ENCODE results near the gene FIGNL2.

Gene FIGNL2

GRCh38 chr12:51886021-51886710 lies 37.6 kb upstream of the FIGNL2 start:
- no peak for TF ChIP-seq GATA2 (IDR thresholded peaks at IDR 0.05; ENCODE audit: low read depth, low read length)
- no peak for TF ChIP-seq GATA3 (IDR thresholded peaks at IDR 0.05; ENCODE audit: low read depth, low read length)

- TF ChIP-seq GATA3 (IDR thresholded peaks at IDR 0.05; ENCODE audit: low read depth, low read length) (no peak), GATA2 (IDR thresholded peaks at IDR 0.05; ENCODE audit: low read depth, low read length) (no peak)
These were observed 36.2 kb upstream of the FIGNL2 start for GRCh38 chr12:51884676-51885229.

GRCh38 chr12:51883998-51884675 lies 35.6 kb upstream of the FIGNL2 start:
- TF ChIP-seq GATA2 (IDR thresholded peaks at IDR 0.05; ENCODE audit: low read depth, low read length) (no peak), GATA3 (IDR thresholded peaks at IDR 0.05; ENCODE audit: low read depth, low read length) (no peak)

GRCh38 chr12:51883295-51883694 lies 34.8 kb upstream of the FIGNL2 start:
- TF ChIP-seq GATA3 (IDR thresholded peaks at IDR 0.05; ENCODE audit: low read depth, low read length) (no peak), GATA2 (IDR thresholded peaks at IDR 0.05; ENCODE audit: low read depth, low read length) (no peak)

- TF ChIP-seq GATA3 (IDR thresholded peaks at IDR 0.05; ENCODE audit: low read depth, low read length), result no peak
- no peak for TF ChIP-seq GATA2 (IDR thresholded peaks at IDR 0.05; ENCODE audit: low read depth, low read length)
These were observed 30.6 kb upstream of the FIGNL2 start for GRCh38 chr12:51879102-51879501.

GRCh38 chr12:51874486-51874885 lies 26.0 kb upstream of the FIGNL2 start:
- TF ChIP-seq GATA2 (IDR thresholded peaks at IDR 0.05; ENCODE audit: low read depth, low read length) (no peak), GATA3 (IDR thresholded peaks at IDR 0.05; ENCODE audit: low read depth, low read length) (no peak)

- TF ChIP-seq GATA2 (IDR thresholded peaks at IDR 0.05; ENCODE audit: low read depth, low read length) (peak; percentile 59), GATA3 (IDR thresholded peaks at IDR 0.05; ENCODE audit: low read depth, low read length) (no peak)
These were observed 25.5 kb upstream of the FIGNL2 start for GRCh38 chr12:51874000-51874399.

GRCh38 chr12:51873251-51873994 lies 24.9 kb upstream of the FIGNL2 start:
- TF ChIP-seq GATA2 (IDR thresholded peaks at IDR 0.05; ENCODE audit: low read depth, low read length) (no peak), GATA3 (IDR thresholded peaks at IDR 0.05; ENCODE audit: low read depth, low read length) (no peak)

GRCh38 chr12:51872689-51872981 lies 24.1 kb upstream of the FIGNL2 start:
- TF ChIP-seq GATA2 (IDR thresholded peaks at IDR 0.05; ENCODE audit: low read depth, low read length) (no peak), GATA3 (IDR thresholded peaks at IDR 0.05; ENCODE audit: low read depth, low read length) (no peak)

- no peak for TF ChIP-seq GATA3 (IDR thresholded peaks at IDR 0.05; ENCODE audit: low read depth, low read length)
- no peak for TF ChIP-seq GATA2 (IDR thresholded peaks at IDR 0.05; ENCODE audit: low read depth, low read length)
These were observed 23.6 kb upstream of the FIGNL2 start for GRCh38 chr12:51871918-51872688.

- TF ChIP-seq GATA2 (IDR thresholded peaks at IDR 0.05; ENCODE audit: low read depth, low read length) (no peak), GATA3 (IDR thresholded peaks at IDR 0.05; ENCODE audit: low read depth, low read length) (no peak)
These were observed 22.6 kb upstream of the FIGNL2 start for GRCh38 chr12:51871126-51871525.

GRCh38 chr12:51870504-51870903 lies 22.0 kb upstream of the FIGNL2 start:
- TF ChIP-seq GATA3 (IDR thresholded peaks at IDR 0.05; ENCODE audit: low read depth, low read length) (no peak), GATA2 (IDR thresholded peaks at IDR 0.05; ENCODE audit: low read depth, low read length) (no peak)

- TF ChIP-seq GATA2 (IDR thresholded peaks at IDR 0.05; ENCODE audit: low read depth, low read length), result no peak
- TF ChIP-seq GATA3 (IDR thresholded peaks at IDR 0.05; ENCODE audit: low read depth, low read length), result no peak
These were observed 21.4 kb upstream of the FIGNL2 start for GRCh38 chr12:51869931-51870330.

- no peak for TF ChIP-seq GATA2 (IDR thresholded peaks at IDR 0.05; ENCODE audit: low read depth, low read length)
- no peak for TF ChIP-seq GATA3 (IDR thresholded peaks at IDR 0.05; ENCODE audit: low read depth, low read length)
These were observed 21.0 kb upstream of the FIGNL2 start for GRCh38 chr12:51869496-51869865.

Measured in SH-SY5Y (cell line).